GM19351 (cell line): Measurements from ENCODE around the gene C17orf100.
"Not testable (repeated sequence)": the region's sequence is repeated elsewhere in the genome, so short reads cannot be mapped to it uniquely, and the experiment has no call there.

Source experiments
- ATAC-seq: cut with Tn5 transposase; IDR thresholded peaks from one replicate; pipeline ENCODE4 v1.9.1; 2021; ENCODE audit warnings: mild to moderate bottlenecking, moderate library complexity; ENCODE audit not compliant: unreplicated experiment

Gene C17orf100

GRCh38 chr17:6688944-6689343 is 37.4 kb downstream of the C17orf100 start:
- ATAC-seq: no peak

DNA sequence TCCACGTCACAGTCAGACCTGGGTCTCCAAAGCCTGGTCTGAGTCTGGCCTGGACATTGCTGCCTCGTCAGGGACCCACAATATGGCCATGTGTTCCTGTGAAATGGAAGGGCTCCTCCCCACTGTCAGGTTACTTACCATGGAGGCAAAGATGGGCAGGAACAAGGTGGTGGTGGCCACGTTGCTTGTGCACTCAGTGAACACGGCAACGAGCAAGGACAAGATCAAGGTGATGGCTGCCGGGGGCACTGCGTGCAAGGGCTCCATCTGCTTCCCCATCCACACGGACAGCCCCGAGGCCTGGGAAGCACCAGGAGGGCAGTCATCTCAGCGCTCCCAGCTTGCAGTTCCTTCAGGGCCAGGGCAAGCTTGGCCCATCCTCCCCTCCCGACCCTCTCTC is 39.1 kb downstream of the C17orf100 start:
- ATAC-seq: no peak

DNA sequence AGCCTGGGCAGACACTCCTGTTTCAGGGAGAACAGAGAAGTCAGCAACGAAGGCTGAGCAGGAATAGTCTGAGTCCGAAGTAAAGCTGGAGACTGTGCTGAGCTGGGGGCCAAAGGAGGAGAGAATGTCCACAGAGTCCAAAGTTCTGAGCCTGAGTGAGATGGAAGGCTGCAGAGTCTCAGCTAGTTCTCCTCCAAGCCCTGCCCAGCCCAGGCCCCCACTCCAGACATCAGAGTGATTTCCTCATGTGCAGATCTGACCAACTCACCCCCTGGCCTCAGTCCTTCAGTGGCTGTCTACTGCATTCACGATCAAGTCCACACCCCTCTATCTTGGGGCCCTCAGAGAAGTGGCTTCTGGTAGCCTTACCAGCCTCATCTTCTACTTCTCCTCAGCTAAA is 40.0 kb downstream of the C17orf100 start:
- ATAC-seq: no peak

DNA sequence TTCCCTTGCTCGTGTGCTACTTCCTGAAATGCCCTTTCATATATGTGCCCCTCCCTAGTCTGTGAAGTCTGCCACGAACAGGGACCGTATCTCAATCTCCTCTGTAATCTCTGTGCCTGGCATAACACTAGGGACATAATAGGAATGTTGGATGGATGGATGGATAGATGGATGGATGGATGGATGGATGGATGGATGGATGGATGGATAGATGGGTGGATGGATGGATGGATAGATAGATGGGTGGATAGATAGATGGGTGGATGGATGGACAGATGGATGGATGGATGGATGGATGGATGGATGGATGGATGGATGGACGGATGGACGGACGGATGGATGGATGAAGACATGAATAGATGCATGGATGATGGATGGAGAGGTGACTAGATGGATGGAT is 40.4 kb downstream of the C17orf100 start:
- ATAC-seq: not testable (repeated sequence)

DNA sequence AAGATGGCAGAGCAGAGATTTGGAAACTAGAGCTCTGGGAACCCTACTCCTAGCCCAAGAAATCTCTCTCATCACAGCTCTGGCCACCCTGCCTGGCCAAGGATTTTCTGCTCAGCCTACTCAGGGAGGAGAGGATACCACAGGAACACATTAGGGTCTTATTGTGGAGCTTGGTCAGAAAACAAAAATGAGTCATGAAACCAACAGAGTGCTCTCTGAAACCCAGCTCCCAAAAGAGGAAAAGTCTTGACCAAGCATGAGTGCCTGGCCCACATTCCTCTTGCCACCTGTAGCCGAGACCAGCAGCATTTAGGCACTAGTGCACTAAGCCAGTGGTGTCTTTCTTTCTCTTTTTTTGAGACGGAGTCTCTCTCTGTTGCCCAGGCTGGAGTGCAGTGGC is 43.5 kb downstream of the C17orf100 start:
- ATAC-seq: no peak

DNA sequence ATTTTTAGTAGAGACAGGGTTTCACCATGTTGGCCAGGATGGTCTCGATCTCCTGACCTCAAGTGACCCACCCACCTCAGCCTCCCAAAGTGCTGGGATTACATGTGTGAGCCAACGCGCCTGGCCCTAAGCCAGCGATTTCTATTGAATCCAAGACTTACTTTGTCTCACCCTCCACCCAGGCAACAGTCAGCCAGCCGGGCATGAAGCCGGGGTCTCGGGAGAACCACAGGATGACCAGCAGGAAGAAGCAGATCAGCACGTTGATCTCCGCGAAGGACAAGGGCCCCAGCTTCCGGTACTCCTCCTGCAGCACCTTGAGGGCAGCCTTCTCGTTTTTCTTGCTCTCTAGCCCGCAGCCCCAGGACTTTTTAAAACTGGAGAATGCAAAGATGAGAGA is 44.0 kb downstream of the C17orf100 start:
- no peak for ATAC-seq

DNA sequence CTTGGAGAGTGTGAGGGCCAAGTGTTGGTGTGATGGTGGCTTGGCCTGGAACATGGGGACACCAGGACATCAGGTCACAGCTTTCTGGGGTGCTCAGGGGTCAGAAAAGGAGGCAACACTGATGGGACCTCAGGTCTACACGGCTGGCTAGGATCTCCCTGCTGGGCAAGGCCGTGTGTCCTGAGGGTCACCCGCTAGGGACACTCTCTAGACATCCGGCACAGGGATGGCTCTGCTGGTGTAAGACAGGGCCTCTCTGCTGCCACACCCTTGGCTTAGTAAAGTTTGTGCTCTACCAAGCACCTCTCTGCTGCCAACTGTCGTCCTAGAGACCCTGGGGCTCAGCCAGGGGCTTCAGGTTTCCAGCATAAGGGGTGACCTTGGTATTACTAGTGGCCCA is 45.3 kb downstream of the C17orf100 start:
- no peak for ATAC-seq

DNA sequence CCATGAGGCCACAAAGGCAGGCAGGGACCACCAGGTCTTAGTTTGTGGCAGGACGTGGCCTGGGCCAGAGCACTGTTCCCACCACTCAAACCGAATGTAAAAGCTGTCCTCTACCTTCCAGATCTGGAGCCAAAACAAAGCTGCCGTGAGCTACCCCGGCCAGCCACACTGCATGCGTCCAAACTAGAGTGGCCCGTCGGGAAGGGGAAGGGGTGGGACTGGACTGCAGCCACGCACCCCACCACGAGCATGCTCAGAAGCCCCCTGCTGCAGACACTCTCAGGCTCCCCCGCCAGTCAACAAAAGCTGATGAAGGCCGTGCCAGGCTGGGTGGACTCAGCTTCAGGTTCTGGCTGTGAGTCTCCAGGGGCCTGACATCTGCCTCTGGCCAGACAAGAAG is 46.4 kb downstream of the C17orf100 start:
- ATAC-seq: no peak

- no peak for ATAC-seq
Measured at GRCh38 chr17:6699997-6700947, 48.7 kb downstream of the C17orf100 start.

GRCh38 chr17:6700948-6701307 is 49.4 kb downstream of the C17orf100 start:
- ATAC-seq: no peak

DNA sequence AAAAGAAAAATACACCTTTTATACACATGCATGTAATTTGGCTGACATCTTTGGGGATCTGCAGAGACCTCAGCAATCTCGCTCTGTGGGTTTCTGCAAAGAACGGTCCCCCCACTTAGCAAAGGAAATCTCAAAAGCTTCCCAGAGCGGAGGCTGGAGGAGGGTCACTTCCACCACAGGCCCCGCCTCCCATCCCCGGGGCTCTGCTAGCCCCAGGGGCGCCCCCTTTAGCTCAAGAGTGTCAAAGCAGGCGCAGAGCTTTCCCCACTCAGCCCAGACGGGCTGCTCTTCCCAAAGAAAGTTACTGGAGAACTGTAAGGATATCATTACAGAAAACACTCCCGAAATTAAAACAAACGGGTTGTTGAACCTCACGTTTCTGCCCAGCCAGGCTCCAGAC is 50.2 kb downstream of the C17orf100 start:
- ATAC-seq: no peak

- no peak for ATAC-seq
Measured at GRCh38 chr17:6702567-6703215, 51.1 kb downstream of the C17orf100 start.
